HuH-7 (cell line): ENCODE results near the gene NFE2L3.
"Not testable (repeated sequence)": the region's sequence is repeated elsewhere in the genome, so short reads cannot be mapped to it uniquely, and the experiment has no call there.

Experiments used
- DNase-seq: peaks from one replicate; pipeline ENCODE4 v3.0.0; 2011; ENCODE audit warnings: low spot score

Gene NFE2L3

DNA sequence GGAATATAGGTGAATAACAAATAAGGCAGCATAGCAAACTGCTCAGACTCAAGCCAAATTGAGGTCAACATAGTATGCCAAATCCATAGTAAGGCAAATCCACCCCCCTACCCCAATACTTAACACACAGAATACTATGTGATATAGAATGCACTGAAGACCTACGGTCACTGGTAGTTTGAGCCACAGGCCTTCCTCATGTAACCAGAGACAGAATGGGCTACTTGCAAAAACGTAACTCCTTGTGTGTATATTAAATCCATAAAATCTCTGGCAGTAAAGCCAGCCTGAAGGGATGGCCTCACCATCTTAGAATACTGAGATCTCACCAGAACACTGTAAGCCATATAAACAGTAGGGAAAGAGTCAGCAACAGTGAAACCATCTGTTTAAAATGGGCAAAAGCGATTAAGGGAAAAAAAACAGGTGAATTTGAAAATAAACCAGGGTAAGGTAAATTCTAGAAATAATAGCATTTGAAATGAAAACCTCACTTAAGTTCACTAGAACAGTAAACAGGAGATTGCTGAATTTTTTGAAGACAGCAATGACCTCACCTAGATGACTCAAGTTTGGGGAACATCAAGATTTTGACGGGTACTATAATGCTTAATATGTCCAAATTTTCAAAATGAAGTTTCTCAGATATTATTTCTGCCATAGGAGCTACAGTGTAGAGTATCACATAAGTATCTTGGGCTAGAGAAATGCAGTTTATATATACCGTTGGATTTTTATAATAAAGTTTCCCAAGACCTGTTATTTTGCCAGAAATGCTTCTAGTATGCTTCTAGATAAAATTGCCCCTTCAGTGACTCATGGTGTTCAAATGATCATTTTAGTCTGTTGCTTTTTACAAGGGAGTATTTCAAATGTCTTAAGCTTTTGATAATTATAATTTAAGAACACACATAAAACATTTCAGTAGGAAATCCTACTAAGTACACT, 34.6 kb downstream of the NFE2L3 start:
- no peak for DNase-seq

DNA sequence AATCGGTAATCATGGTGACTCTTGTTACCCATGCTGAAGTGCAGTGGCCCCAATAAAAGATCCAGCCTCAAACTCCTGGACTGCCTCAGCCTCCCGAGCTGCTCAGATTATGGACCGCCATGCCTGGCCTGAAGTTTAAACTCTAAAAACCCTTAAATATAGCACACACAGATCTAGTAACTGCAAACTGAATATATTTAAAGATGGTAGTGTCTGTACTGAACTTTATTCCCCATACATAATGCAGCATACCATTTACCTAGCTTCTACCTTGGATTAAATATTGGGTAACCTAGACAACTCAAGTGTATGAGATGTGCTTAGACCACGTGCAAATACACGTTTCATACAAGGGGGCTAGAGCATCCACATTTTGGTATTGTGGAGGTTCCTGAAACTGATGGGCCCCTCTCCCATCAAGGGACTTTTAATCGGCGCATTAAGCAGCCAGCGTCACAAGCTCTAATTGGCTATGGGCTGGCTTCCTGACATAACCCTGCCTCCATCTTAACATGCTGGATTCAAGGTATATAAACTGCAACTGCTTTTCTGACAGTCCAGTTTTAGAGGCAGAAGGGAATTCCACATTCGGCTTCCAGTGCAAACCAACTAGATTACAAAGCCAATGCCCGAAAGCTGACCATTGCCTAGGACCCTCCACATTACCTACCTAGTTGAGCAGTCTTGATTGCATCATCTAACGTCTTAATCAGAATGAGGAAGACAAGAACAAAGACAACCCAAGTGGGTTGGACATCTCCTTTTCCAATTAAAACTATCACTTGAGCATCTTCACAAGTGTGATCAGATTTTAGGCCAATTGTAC, 35.6 kb downstream of the NFE2L3 start:
- no peak for DNase-seq

DNA sequence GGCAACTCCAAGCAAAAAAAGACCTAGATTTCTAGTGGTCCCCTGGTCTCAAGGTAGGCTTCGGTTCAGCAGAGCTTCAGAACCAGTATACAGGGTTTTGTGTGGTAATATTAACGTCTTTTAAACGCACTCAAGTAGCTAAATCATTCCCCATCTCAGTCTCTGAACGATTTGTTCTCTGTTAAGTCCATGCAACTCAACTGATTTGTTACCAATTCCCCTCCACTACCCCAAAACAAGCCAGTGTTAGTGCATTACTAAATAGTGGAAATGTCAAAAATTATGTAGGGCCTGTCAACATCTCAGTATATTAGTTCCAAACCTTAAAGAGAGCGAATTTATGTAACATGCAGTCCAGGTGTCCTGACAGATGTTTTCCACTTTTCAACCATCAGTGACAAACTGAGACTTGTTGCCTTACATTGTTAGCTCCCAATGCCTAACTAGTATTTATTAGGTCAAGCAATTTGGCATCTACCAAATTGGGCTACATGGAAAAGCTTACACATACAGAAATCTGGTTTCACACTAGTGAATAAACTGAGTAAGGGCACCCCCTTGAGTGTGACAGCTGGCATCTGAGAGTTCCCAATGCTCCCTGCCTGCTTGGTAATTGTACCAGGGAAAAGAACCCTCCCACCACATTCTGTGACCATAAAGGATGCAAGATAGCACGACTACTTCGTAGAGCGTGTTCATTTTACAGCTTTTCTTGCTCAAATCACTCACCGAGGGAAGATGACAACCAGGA, 36.4 kb downstream of the NFE2L3 start:
- DNase-seq, result no peak

DNA sequence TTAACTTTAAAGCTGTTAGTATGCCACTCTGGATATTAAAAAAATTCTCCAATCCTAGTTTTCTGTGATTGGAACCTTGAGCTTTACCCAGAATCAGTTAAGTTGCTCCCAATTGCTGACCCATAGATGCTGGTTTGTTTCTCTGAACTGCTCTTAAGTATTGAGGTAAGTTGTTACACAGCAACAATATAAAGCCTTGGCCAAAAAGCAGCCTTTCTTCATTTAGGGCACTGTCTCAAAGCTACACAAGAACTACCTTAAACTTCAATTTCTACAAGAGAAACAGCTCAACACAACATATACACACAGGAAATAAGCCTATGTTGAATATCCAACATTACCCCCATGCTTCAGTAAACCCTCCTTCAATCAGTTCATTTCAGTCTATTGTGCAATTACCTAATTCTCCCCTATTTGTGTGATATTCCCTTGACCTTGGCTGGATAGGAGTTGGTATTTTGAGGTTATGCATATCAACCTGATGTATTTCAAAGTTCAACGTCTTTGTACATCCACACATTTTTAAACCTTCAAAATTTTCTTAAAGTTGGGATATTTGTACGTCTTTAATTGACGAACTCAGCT, 37.1 kb downstream of the NFE2L3 start:
- DNase-seq, result no peak

DNA sequence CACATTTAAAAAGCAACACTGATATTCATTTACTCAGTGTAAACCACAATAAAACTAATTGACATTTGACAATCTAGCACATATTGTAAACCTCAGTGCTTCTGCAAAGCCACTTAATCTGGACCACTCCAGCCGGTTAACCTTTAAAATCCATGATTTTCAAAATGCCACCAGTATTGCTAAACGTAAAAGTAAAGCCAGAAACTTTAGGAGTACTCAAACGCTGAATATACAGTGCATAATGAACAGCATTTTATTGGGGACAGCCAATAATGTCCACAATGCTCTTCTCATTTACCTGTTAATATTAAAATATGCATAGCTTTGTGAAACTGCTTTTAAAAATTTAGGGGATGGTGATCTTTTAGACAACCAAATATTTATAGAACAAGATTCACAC, 37.7 kb downstream of the NFE2L3 start:
- no peak for DNase-seq

DNA sequence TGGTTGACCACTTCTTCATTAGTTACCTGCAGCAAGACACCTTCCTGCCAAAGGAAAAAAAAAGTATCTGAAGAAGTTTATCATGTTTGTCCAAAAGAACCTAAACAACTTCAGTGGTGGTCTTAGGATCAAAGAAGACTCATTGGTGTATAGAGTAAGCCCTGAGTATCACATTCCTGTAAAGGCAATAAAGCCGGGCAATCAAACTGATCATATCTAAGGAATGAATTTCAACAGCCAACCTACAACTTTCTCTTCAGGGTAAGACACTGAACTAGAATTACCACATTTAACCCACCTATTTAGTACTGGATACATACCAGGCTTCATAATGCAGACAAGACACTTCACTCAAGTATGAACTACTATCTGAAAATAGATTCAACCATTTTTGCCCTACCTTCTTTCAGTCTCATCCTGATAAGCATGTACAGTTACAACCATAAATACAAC, 38.4 kb downstream of the NFE2L3 start:
- DNase-seq, result no peak

DNA sequence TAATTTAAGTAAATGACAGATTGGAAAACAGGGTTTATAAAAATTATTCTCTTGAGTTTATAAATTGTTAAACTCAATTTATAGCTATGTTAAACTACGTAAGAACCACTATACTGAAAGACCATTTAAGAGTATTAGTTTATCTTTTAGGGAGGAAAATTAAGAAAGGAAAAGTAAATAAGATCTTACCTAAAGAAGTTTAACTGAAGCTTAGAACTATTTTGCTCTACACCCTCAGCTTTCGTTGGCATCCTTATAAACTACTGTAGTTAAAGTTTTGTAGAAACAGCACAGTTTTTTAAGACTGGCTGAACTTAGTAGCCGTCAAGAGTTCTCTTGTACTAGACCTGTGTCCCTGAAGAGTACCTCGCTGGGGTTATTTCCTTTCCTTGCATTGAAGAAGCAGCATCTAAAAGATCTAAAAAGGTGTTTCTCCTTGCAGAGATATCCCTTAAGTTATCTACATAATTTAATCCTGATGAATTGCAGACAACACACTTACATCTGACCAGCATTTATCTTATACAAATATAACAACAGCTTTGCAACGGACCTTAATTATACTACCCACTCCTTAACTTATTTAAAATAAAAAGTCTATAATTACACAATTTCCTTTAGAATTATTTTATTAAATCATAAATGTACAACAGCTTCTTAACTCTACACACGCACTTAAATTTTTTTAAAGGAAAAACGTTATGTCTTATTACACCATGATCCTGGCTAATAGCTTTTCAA, 39.4 kb downstream of the NFE2L3 start:
- no peak for DNase-seq

DNA sequence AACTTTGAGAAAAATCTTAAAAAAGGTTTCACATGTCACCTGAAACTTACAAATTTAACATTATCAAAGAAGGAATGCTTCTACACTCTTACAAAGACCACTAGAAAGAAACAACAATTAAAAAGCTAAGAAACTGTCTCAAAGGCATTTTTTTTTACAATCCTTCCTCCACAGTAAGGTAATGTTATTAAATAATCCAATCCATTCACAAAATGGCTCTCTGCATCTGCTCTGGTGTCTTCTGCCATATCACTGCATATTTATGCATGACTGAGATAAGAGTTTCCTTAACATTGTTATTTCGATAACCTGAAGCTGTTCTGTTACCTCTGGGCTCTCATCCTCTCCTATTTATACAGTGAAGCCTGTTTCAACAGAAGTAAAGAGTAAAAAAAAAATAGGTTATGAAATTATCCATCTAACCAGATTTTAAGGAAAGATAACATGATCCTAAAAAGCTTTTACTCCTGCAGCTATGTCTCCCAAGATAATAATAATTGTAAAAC, 40.0 kb downstream of the NFE2L3 start:
- no peak for DNase-seq

DNA sequence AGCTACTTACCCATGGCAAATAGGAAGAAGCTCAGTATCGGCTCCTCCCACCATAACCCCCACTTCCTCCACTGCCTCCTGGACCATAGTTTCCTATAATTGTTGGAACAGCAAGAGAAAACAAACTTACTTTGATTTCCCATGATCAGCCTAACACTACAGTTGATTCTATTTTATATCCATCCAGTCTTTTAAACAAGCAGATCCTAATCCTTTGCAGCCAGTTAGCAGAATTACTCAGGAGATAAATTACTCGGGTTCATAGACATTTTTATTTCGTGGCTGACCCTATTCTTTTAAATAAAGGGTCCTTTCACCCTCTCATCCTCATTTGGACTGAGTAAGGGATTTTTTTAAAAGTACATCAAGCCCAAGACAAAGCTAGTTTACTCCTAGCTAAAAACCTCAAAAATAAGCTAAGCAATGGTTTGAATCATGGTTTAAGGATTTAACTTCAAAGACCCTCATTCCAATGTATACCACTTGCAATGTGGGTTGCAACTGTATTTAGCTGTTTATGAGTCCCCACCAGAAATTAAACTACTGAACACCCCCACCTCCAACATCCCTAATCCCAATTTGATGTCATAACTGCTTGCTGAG, 40.6 kb downstream of the NFE2L3 start:
- DNase-seq, result no peak

DNA sequence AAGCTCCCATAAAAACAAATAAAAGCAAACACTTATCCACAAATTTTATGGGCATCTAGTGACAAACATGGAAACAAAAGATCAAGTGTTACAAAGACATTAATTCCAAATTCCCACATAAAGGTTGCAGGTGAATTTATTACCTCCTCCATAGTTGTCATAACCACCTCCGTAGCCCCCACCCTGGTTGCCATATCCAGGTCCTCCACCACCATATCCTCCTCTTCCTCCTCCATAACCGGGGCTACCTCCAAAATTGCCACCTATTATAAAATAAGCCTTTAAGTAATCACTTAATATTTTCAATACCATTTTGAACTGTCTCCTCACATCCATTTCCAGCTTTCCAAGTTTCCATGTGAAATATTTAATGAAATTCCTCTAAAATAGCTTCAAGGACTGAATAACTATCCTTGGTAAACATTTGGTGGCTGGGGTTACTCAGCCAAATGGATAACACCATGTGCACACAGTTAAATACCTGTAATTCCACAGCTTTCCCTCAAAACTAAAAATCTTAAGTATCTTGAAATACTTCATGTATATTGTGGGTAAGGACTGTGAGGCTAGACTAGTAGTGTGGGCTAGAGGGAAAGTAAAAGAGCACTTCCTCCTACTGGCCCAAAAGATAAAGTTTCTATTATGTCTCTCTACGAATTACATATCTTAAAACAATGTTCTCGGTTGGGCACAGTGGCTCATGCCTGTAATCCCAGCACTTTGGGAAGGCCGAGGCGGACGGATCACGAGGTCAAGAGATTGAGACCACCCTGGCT, 41.6 kb downstream of the NFE2L3 start:
- DNase-seq, result no peak

DNA sequence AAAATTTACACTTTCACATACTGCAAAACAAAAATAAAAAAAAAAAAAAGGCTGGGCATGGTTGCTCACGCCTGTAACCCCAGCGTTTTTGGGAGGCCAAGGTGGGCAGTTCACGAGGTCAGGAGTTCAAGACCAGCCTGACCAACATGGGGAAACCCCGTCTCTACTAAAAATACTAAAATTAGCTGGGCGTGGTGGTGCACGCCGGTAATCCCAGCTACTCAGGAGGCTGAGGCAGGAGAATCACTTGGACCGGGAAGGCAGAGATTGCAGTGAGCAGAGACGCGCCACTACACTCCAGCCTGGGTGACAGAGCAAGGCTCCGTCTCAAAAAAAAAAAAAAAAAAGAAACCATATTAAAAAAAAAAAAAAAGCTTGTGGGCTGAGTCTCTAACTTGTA, 42.8 kb downstream of the NFE2L3 start:
- not testable (repeated sequence) for DNase-seq

DNA sequence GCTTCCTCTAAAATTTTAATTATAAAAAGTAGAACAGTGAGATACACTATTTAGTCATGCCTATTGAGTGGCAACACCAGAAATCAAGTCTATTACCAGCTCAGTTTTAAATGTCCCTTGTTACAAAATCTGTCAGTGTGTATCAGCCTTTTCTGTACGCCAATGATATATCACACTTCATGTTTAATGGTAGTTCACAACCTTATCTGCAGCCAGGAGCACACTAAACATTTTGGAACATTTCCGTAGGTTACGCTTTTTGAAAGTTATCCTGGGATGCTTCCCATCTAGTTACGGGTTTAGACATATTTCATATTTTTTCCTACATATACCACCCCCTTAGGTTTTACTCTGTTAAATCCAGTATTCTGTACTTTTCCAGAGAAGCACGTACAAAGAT, 43.2 kb downstream of the NFE2L3 start:
- DNase-seq, result no peak

DNA sequence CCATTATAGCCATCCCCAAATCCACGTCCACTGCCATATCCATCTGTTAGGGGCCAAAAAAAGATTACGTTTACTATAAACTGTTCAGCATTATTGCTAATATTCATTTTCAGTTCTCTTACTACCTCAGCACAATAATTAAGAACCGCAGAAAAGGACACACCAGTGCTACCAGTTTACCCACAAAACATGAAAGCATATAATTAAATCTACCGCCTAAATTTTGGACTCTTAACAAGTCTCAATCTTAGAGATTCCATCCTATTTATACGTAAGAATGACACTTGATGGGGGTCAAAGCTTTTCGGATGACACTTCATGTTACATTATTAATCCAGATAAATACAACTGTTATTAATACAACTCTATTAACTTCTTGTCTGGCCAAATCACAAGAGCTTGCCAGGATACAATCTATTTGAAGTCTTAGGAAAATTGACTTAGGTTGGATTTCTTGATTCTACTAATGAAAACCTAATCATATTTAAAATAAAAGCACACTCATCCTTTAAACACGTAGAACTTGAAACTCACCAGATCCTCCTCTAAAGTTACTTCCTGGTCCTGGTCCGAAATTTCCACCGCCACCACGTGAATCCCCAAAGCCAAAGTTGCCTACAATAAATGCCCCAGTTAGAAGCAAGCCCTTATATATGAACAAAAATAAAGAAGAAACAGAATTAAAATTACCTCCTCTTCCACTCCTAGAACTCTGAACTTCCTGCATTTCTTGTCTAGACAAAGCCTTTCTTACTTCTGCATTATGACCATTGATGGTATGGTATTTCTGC, 44.1 kb downstream of the NFE2L3 start:
- DNase-seq, result no peak

DNA sequence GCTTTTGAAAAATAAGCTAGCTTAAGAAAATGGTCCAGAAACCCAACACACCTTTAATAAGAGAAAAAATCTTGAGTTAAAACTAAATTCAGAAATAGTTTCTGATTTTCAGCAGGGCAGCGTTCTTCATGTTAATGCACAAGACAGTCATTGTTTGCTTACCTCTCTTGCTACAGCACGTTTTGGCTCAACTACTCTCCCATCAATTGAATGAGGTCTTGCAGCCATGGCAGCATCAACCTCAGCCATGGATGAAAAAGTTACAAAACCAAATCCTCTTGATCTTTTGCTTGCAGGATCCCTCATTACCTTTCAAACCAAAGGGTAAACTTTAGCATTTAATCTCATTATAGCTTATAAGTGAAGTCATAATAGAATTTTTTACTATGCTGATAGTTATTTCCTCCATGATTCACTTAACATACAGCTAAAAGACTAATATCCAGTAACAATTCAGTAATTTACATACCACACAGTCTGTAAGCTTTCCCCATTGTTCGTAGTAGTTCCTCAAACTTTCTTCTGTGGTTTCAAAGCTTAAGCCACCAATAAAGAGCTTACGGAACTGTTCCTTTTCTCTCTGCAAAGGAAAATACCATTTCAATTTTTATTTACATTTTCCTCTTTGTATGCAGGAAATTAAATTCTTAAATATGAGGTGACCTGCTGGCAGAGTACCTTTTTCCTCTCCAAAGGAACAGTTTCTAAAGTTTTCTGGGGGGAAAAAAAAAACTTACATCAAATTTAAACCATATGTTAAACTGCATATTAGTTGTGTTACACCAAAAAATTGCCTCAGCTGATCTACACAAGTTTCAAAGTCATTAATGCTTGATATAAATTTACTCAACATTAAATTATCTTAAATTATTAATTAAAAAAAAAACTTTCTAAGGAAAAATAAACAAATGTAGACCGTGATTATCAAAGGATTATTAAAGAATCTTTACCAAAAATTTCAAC, 45.4 kb downstream of the NFE2L3 start:
- DNase-seq, result no peak

DNA sequence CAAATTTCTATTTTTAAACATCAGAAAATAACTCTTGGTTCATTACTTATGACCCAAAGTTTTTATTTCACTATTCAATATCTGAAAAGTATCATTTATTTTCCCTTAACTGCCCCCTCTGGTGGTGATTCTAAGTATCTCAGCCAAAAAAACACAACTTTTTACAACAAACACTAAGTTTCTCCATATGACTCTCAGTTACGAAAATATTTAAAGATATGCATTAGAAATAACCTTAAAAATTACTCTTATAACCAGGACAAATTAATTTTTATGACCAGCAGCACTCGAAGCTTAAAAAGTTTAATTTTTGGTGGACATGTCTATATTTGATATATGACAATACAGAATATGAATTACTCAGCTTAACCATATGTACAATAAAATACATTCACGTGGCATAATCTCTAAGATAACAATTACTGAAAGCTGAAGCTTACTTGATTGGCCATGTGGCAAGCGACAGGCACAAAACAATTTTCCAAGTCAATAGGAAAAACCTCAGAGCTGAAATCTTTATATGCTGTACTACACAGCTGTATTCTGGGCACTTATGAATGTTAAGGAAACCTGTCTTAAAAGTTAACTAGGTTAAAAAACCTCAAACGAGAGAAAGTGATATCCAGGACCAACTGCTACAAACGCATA, 46.3 kb downstream of the NFE2L3 start:
- DNase-seq, result no peak

DNA sequence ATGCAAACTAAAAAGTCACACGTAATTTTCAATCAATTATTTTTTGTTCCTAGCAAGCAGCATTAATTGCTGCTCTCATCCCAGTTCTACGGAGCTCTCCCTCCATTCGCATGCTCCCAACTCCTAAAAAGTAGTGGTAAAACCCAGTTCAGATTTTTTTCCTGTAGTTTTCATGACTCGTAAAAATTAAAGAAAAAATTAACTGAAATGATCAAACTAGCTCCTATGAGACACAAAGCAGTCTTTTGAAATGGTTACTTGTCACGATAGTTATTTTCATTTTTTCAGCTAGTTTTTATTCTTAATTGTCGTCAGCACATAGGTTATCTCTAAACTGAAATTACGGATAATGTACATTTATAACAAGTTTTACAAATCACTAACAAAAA, 46.8 kb downstream of the NFE2L3 start:
- no peak for DNase-seq

DNA sequence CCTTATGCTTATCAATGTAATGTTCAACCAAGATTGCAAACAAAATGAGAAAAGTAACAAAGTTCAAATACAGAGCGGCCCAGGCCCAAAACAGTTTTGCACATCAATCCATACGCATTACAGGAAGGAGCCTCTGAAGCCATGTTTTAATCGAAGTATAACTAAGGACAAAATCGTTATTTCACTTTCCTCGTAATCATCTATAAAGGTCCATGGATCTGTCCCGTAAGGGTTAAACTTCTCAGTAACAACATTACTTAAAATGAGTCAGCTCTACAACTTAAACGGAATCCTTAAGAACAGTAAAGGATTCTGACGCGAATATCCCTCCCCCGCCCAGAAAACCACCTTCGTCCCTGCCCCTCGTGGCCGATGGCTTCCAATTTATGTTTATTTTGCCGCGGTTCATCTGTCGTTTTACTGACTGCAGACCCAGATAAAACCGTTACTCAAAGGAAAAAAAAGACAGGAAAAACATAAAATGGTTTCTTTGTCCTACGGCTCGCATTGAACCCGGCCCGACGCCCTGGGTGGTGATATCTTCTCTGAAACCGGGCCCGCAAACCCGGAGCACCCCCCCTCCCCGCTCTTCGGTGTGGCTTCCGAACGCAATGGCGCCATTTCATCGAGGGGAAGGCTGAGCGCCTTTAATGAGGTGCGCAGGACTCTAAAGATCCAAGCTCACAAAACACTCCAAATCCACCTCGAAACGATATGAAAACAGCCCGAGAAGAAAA, 47.5 kb downstream of the NFE2L3 start:
- no peak for DNase-seq
